Dendritic cell treated with granulocyte-macrophage colony-stimulating factor and Interleukin-4, amounts not matched to agents 40 ng/mL and 50 ng/mL, for 4 days (primary cell): Measurements from ENCODE around the gene GDAP1L1.
"Not testable (repeated sequence)": the region's sequence is repeated elsewhere in the genome, so short reads cannot be mapped to it uniquely, and the experiment has no call there.

Experiments used
- H3K27ac Mint-ChIP-seq: one replicate; pipeline ENCODE4 v1.8.0; 2022; ENCODE audit warnings: mild to moderate bottlenecking, mixed read lengths
- H3K27me3 Mint-ChIP-seq: one replicate; pipeline ENCODE4 v1.8.0; 2022; ENCODE audit warnings: mild to moderate bottlenecking, mixed read lengths
- H3K36me3 Mint-ChIP-seq: one replicate; pipeline ENCODE4 v1.8.0; 2022; ENCODE audit warnings: low read depth, mixed read lengths
- H3K4me1 Mint-ChIP-seq: one replicate; pipeline ENCODE4 v1.8.0; 2022; ENCODE audit warnings: low read depth, mixed read lengths
- H3K4me3 Mint-ChIP-seq: one replicate; pipeline ENCODE4 v1.8.0; 2022; ENCODE audit warnings: mild to moderate bottlenecking, moderate library complexity, mixed read lengths
- H3K9me3 Mint-ChIP-seq: one replicate; pipeline ENCODE4 v1.8.0; 2022; ENCODE audit warnings: mixed read lengths
- intact Hi-C: fragments of 100-400 bp; cut with micrococcal nuclease; formaldehyde crosslinking; loops from one replicate; pipeline ENCODE4 v1.15.0; 2022

The GDAP1L1 gene

DNA sequence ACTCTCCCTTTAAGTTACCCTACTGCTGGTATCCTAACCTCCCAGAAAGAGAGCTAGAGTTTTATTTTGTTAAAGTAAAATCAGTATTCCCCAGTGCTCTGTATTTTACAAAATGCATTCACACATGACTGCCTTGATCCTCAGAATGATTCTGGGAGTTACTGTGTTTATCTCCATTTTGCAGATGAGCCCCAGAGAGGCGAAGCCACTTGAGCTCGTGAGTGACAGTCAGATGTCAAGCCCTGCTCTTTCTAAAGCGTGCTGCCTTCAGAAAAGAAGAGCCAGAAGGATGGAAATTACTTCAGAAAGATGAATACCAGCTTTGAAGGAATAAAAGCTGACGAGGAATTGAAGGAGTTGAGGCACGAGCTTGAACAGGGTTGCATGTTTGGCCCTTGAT is 22.5 kb upstream of the GDAP1L1 start:
- no peaks in the 10 kb centered on the region for H3K4me1 Mint-ChIP-seq
- no peak overlapping the region for H3K27ac Mint-ChIP-seq
- H3K4me3 Mint-ChIP-seq = no peak overlapping the region
- H3K36me3 Mint-ChIP-seq = no peaks in the 10 kb centered on the region
- intact Hi-C loops = no loop called here
- no peaks in the 10 kb centered on the region for H3K9me3 Mint-ChIP-seq
- H3K27me3 Mint-ChIP-seq = peaks cover 1% of the 10 kb centered on the region

DNA sequence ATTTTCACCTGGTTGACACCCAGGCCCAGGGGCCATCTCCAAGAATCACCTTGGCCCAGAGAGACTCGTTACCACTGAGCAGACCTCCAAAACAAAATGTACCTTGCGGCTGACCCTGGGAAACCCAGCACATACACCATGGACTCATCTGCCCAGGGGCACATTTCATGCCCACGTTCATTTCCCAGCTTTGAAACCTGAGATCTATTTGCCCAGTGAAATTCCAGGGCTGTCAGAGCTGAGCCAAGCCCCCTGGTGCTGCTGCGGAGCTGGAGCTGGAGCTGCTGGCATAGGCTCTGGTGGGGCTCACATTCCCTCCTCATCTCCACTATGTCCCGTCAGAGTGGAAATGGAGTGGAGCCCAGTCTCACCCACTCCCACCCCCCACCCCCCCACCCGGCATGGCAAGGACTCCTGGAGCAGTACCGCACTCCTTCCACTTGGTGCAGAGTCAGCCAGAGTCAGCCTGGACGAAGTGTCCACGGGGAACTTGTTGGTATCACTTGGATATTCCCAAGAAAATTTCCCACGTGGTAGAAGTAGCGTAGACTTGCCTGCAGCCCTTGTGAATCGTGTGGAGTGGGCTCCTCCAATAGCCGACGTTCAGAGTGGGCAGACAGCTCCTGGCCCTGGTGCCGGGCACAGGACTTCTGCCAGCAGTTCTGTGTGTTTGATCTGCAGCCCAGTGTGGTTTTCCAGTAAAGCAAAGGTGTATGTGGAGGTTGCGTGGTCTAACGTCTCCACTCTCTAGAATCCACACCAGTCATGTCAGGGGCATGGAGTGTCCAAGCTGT is 18.4 kb upstream of the GDAP1L1 start:
- no peaks in the 10 kb centered on the region for H3K36me3 Mint-ChIP-seq
- H3K9me3 Mint-ChIP-seq = no peaks in the 10 kb centered on the region
- H3K4me1 Mint-ChIP-seq = no peaks in the 10 kb centered on the region
- intact Hi-C loops = no loop called here
- no peak overlapping the region for H3K27ac Mint-ChIP-seq
- H3K27me3 Mint-ChIP-seq = no peaks in the 10 kb centered on the region
- H3K4me3 Mint-ChIP-seq = no peak overlapping the region

DNA sequence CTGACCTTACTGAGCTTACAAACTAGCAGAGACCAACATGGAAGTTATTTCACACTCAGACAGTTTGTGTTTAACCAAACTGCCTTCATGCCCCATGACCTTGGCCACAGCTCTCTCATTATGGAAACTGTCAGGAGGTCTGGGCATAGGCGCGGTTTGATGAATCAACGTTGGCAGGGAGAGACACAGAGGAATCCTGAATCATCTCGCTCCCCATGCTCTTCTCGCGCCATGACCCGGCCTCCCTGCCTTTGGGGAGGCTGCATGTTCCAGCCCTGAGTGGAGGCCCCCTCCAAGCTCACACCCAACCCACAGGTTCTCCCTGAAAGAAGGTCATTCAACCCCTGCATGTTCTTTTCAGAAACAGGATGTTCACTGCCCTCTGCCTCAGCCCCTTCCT is 15.9 kb upstream of the GDAP1L1 start:
- Mint-ChIP-seq H3K27me3 (no peaks in the 10 kb centered on the region), H3K4me3 (no peak overlapping the region), H3K9me3 (no peaks in the 10 kb centered on the region), H3K36me3 (no peaks in the 10 kb centered on the region), H3K27ac (no peak overlapping the region), H3K4me1 (no peaks in the 10 kb centered on the region)
- intact Hi-C loops = no loop called here

DNA sequence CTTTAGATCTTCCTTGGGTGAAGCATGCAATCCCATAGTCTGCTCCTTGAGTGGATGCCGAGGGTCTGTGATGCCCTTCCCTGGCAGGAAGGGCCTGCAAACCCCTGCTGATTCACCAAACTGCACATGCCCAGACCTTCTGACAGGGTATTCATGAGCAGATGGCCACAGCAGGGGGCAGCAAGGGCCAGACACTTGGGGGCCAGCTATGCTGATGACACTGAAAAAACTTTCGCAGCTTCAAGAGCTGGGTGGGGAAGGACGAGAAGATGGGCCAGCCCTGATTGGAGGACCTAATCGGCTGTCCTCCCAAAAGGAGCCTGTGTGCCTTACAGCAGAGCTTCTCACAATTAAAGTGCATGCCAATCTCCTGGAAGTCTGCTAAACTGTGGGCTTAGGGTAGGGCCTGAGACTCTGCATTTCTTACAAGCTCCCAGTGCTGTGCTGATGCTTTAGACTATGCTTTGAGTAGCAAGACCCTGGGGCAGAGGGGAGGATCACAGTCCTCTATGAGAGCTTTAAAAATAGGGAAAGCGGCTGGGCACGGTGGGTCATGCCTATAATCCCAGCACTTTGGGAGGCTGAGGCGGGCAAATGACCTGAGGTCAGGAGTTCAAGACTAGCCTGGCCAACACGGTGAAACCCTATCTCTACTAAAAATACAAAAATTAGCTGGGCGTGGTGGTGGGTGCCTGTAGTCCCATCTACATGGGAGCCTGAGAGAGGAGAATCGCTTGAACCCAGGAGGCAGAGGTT is 15.2 kb upstream of the GDAP1L1 start:
- H3K9me3 Mint-ChIP-seq = no peaks in the 10 kb centered on the region
- no peaks in the 10 kb centered on the region for H3K27me3 Mint-ChIP-seq
- intact Hi-C loops = no loop called here
- no peak overlapping the region for H3K4me3 Mint-ChIP-seq
- H3K36me3 Mint-ChIP-seq = no peaks in the 10 kb centered on the region
- H3K4me1 Mint-ChIP-seq = no peaks in the 10 kb centered on the region
- no peak overlapping the region for H3K27ac Mint-ChIP-seq

DNA sequence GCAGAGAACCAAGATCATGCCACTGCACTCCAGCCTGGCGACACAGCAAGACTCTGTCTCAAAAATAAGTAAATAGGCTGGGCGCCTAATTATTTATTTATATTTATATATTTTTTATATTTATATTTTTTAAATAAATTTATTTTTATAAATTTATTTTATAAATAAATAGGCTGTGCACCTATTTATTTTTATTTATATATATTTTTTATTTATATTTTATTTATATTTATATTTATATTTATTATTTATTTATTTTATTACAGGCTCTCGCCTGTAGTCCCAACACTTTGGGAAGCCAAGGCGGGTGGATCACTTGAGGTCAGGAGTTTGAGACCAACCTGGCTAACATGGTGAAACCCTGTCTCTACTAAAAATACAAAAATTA is 14.6 kb upstream of the GDAP1L1 start:
- H3K27ac Mint-ChIP-seq, H3K36me3 Mint-ChIP-seq, intact Hi-C loops, H3K4me1 Mint-ChIP-seq, H3K27me3 Mint-ChIP-seq, H3K9me3 Mint-ChIP-seq, H3K4me3 Mint-ChIP-seq: not testable (repeated sequence)

DNA sequence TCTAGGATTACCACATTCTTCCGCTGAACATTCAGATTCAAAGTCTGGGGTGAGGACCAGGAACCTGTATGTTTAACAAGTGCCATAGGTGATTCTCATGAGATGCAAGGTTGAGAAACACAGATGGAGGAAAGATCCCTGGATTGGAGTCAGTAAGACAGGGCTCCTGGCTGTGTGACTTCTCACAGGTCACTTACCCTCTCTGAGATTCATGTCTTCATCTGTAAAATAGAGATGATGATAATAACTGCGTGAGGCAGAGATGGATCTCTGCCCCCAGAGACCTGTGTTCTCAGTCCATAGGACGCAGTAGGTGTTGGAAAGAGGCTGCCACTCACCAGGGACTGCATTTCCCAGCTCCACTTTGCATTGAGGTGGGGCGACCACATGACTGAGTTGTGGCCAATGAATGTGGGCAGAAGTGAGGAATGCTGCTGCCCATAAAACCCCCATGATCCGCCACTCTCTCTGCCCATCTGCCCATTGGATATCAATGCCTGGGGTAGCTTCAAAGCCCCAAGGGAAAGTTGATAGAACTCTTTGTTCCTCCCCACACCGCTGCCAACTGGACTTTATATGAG is 13.6 kb upstream of the GDAP1L1 start:
- H3K4me1 Mint-ChIP-seq = no peaks in the 10 kb centered on the region
- no peaks in the 10 kb centered on the region for H3K36me3 Mint-ChIP-seq
- no peak overlapping the region for H3K4me3 Mint-ChIP-seq
- no peaks in the 10 kb centered on the region for H3K9me3 Mint-ChIP-seq
- intact Hi-C loops = no loop called here
- no peak overlapping the region for H3K27ac Mint-ChIP-seq
- H3K27me3 Mint-ChIP-seq = no peaks in the 10 kb centered on the region

DNA sequence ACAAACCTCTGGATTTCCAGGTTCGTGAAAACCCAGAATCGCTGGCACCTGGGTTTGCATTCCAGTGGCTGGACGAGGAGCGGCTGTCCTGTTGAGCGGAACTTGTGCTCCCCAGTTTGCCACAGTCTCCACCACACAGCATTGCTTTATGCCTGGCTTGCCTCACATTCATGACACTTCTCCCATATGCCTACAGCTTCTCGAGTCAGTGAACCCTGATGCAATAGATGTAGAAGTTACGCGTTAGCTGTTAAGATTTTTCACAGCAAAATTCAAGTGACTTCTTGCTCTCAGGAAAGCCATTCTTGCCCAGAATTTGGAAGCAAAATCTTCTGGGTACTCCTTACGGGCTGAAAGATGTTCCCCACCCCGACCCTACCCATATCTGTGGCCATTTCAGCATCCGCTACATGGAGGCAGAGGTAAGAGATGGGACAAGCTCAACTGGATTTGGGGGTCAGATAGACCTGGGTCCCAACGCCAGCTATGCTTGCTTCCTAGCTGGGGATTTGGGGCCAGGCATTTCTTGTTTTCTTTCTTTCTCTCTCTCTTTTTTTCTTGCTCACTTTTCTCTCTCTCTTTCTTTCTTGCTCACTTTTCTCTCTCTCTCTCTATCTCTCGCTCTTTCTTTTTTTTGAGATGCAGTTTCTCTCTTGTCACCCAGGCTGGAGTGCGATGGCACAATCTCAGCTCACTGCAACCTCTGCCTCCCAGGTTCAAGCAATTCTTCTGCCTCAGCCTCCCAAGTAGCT is 12.4 kb upstream of the GDAP1L1 start:
- Mint-ChIP-seq H3K4me1 (no peaks in the 10 kb centered on the region), H3K9me3 (no peaks in the 10 kb centered on the region), H3K27ac (no peak overlapping the region), H3K4me3 (no peak overlapping the region), H3K36me3 (no peaks in the 10 kb centered on the region), H3K27me3 (no peaks in the 10 kb centered on the region)
- intact Hi-C loops = no loop called here

DNA sequence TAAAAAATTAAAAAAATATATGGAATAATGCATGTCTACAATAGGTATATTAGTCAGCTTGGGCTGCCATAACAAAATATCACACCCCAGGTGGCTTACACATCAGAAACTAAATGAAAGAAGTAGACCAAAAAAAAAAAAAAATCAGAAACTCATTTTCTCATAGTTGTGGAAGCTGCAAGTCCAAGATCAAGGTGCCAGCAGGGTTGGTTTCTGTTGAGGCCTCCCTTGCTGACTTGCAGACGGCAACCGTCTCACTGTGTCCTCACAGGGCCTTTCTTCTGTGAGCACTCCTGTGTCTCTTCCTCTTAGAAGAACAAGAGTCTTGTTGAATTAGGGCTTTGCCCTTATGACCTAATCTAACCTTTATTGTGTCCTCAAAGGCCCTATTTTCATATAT is 11.4 kb upstream of the GDAP1L1 start:
- intact Hi-C loops = no loop called here
- Mint-ChIP-seq H3K9me3 (no peaks in the 10 kb centered on the region), H3K27ac (no peak overlapping the region), H3K27me3 (no peaks in the 10 kb centered on the region), H3K4me3 (no peak overlapping the region), H3K4me1 (no peaks in the 10 kb centered on the region), H3K36me3 (no peaks in the 10 kb centered on the region)

DNA sequence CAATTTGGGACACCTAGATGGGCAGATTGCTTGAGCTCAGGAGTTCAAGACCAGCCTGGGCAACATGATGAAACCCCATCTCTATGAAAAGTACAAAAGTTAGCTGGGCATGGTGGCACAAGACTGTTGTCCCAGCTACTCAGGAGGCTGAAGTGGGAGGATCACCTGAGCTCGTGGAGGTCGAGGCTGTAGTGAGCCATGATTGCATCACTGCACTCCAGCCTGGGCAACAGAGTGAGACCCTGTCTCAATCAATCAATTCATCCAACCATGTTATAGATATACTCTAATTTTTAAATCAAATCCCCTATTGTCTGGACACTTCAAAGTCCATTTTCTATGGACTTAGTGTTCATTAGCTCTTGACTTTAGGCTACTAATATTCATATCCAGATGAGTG is 10.3 kb upstream of the GDAP1L1 start:
- H3K4me3 Mint-ChIP-seq, H3K27ac Mint-ChIP-seq, H3K27me3 Mint-ChIP-seq, H3K4me1 Mint-ChIP-seq, intact Hi-C loops, H3K36me3 Mint-ChIP-seq, H3K9me3 Mint-ChIP-seq: not testable (repeated sequence)

DNA sequence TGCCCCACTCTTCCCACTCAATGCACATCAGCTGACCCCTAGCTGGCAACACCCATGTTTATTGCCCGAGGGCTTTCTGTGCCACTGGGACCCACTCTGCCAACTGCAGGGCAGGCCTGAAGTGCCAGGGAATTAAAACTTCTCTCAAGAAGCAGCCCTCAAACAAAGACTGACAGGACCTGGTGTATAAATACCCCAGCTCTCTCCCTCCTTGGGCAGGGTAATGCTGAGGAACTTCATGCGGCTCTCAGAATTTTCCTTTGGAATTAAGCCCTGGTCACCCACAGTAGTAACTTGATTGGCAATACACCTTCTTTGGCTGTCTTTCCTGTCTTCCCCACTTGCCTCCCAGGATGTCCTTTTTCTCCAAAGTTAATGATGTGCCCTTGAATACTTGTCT is 5.3 kb upstream of the GDAP1L1 start:
- peaks cover 22% of the 10 kb centered on the region for H3K27me3 Mint-ChIP-seq
- H3K4me1 Mint-ChIP-seq = no peaks in the 10 kb centered on the region
- H3K27ac Mint-ChIP-seq = no peak overlapping the region

DNA sequence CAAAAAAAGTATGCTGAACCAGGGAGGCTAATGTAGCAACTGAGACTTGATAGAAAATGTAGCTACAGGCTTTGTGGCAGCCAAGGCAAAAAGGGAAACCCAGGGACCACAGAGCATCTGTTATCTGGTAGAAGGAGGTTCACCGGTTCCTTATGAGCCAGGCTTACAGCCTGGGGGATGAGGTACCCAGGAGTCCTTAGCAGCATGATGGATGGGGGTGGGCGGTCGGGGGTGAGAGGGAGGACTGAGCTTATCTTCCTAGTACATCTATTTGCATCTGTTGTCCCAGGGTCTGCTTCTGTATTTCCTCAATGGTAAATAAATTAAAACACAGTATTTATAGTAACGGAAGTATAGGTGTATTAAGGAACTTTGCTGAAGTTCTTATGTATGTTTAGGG is 1.1 kb upstream of the GDAP1L1 start:
- Mint-ChIP-seq H3K4me1 (peaks cover 4% of the 10 kb centered on the region), H3K36me3 (no peaks in the 10 kb centered on the region), H3K27ac (no peak overlapping the region), H3K27me3 (peaks cover 45% of the 10 kb centered on the region), H3K9me3 (no peaks in the 10 kb centered on the region), H3K4me3 (no peak overlapping the region)
- intact Hi-C loops = no loop called here

More for the DNA sequence above, 5.3 kb upstream of the GDAP1L1 start:
- H3K9me3 Mint-ChIP-seq = no peaks in the 10 kb centered on the region
- H3K4me3 Mint-ChIP-seq = no peak overlapping the region
- intact Hi-C loops = no loop called here
- no peaks in the 10 kb centered on the region for H3K36me3 Mint-ChIP-seq

DNA sequence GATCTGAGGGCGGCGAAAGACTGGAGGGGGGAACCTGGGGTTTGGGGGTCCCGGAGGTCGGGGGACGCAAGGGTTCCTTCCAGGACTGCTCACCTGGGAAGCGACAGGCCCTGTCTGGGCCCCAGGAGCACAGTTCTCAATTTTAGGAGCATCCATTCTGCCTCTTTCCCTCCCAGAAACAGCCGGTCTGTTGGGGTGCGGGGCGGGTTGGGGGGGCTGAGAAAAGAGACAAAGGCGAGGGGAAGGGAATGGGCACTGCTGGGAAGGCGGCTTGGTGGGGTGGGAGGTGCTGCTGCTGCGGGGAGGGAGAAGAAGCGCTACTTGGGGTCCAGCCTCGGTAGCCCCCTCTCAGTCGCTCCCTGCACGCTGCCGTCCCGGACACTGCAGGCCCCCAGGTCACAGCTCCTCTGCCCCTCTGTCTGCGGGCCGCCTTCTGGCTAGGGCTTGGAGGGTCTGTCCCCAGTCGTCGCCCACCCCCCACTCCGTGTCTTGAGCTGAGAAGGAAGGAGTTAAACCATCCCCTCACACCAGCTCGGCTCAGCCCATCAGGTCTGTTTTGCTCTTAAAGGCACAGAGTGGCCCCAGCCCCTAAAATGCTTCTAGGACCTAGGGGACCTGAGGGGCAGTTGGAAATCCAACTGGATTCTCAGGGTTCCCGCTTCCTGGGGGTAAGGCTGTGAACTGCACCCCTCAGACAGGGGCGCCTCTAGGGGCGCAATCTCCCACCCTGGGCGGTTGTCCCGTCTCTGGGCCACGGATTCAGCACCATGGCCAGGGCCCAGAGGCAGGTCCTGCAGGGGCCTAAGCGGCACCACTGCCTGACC is 690 bp downstream of the GDAP1L1 start:
- no peak overlapping the region for H3K4me3 Mint-ChIP-seq
- no peaks in the 10 kb centered on the region for H3K36me3 Mint-ChIP-seq
- no peaks in the 10 kb centered on the region for H3K9me3 Mint-ChIP-seq
- peaks cover 40% of the 10 kb centered on the region for H3K27me3 Mint-ChIP-seq
- peaks cover 4% of the 10 kb centered on the region for H3K4me1 Mint-ChIP-seq
- H3K27ac Mint-ChIP-seq = no peak overlapping the region
- intact Hi-C loops = no loop called here

DNA sequence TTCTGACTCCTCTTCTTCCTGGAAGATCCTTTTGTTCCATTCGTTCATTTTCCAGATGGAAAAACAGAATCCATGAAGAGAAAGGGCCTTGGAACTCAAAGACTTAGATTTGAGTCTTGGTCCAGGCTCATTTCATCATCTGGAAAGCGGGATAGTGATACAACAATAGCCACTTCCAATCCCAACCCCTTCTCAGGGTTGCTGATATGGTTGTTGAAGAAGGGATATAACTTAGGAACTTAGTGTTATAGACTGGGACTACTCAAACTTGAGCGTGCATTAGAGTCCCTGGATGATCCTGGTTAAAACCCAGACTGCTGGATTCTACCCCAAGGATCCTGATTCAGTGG is 1.3 kb downstream of the GDAP1L1 start:
- Mint-ChIP-seq H3K4me1 (peaks cover 4% of the 10 kb centered on the region), H3K27ac (no peak overlapping the region), H3K4me3 (no peak overlapping the region), H3K27me3 (peaks cover 40% of the 10 kb centered on the region), H3K36me3 (no peaks in the 10 kb centered on the region), H3K9me3 (no peaks in the 10 kb centered on the region)
- intact Hi-C loops = no loop called here
